Daoy (cell line): ENCODE data around the gene RGS11. TPM values are rescaled to one million over a fixed set of nuclear protein-coding genes. Genes with fewer than 3 reads are reported as not detected.
"Not testable (repeated sequence)": the region's sequence is repeated elsewhere in the genome, so short reads cannot be mapped to it uniquely, and the experiment has no call there.

Experiments used
- DNase-seq: peaks from one replicate; pipeline ENCODE4 v3.0.0-alpha.2; 2015; ENCODE audit warnings: low read depth
- total RNA-seq: library from RNA; depleted of rRNA; stranded (reverse); fragments of >200 nt; shearing (Covaris generic); gene quantifications from 2 replicates; pipeline ENCODE4 v1.2.3, GENCODE V29; 2014

The RGS11 gene
- total RNA-seq, 1 experiment from 2014 or later = 0.06 TPM

DNA sequence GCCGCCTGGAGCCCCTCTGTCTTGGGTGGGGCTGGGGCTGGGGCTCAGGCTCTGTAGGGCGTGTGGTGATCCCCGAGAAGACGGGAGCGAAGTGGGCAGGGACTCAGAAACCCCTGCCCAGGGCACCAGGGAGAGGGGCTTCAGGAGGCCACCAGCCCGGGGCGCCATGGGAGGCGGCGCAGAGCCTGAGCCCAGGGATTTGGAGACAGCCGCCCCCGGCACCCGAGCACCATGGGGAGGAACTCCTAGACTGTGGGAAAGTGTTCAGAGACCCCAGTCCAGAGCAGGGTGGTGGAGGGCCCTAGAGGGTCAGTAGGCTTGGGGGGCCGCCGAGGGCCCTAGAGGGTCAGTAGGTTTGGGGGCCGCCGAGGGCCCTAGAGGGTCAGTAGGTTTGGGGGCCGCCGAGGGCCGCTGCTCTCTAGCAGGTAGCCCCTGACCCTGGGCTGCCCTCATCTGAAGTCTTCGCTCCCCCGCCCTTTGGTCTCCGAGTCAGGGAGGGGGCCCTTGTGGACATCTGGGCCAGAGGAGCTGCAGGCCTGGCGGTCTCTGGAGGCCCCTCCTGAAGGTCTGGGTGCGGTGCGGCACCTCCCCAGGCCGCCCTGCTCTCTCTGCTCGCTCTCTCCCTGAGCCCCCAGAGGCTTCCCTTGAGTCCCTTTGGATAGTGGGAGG is 5.4 kb upstream of the RGS11 start:
- DNase-seq = no peak

- DNase-seq = no peak
Measured at GRCh38 chr16:280552-280951, 4.8 kb upstream of the RGS11 start, which contains the start of gene ARHGDIG. Gene ARHGDIG (plus strand): TSS chr16:280591. CDS start chr16:280681, 90 bp downstream.

- DNase-seq = no peak
Measured at GRCh38 chr16:280005-280460, 4.3 kb upstream of the RGS11 start.

- DNase-seq = no peak
Measured at GRCh38 chr16:279531-279930, 3.8 kb upstream of the RGS11 start.

DNA sequence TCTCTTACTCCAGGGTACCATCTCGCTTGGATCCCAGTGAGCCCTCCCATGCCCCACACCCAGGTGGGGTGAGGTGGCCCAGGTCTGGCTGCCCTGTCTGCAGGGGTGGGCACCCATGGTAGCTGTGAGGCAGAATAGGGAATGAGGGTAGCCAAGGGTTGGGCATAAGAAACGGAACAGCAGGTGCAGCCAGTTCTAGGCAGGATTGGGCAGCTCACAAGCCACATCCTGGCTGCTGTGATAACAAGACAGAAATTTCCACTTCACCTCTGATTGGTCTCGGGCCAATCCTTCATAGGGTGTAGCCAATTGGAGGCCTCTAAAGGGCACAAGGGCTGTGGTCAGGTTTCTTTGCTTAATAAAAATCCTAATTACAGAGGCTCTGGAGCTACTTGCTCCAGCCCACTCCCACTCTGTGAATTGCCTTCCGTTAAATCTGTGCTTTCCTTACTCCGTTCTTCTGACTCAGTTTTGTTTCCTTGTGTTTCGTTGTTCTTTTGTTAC is 3.2 kb upstream of the RGS11 start:
- DNase-seq = peak; percentile 66

DNA sequence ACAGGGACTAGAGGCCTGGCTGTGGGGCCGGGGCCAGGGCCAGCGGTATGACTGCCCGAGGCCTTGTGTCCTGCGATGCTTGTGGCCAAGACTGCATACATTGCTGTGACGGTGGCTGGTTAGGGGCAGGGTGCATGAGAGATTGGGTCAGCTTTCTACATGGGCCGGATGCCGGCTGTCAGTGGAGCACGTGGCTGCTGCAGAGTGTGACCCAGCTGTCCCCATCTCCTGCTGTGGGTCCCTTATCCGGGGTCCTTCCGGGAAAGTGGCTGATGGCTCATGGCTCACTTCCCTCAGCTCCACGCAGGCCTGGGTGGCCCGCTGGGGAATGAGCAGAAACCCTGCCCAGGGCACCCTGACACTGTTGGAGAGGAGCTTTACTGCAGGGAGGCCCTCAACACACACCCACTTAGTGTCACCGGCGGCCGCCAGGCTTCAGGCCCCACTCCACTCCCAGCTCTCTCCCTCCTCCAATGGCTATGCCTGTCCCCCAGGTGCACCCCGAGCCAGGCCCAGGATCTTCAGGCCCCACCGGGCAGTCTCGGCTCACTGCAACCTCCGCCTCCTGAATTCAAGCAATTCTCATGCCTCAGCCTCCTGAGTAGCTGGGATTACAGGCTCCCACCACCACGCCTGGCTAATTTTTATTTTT is 808 bp upstream of the RGS11 start:
- no peak for DNase-seq

- no peak for DNase-seq
Measured at GRCh38 chr16:275041-275641, 603 bp downstream of the RGS11 start.

GRCh38 chr16:273547-274421 is 2.0 kb downstream of the RGS11 start:
- DNase-seq = no peak

DNA sequence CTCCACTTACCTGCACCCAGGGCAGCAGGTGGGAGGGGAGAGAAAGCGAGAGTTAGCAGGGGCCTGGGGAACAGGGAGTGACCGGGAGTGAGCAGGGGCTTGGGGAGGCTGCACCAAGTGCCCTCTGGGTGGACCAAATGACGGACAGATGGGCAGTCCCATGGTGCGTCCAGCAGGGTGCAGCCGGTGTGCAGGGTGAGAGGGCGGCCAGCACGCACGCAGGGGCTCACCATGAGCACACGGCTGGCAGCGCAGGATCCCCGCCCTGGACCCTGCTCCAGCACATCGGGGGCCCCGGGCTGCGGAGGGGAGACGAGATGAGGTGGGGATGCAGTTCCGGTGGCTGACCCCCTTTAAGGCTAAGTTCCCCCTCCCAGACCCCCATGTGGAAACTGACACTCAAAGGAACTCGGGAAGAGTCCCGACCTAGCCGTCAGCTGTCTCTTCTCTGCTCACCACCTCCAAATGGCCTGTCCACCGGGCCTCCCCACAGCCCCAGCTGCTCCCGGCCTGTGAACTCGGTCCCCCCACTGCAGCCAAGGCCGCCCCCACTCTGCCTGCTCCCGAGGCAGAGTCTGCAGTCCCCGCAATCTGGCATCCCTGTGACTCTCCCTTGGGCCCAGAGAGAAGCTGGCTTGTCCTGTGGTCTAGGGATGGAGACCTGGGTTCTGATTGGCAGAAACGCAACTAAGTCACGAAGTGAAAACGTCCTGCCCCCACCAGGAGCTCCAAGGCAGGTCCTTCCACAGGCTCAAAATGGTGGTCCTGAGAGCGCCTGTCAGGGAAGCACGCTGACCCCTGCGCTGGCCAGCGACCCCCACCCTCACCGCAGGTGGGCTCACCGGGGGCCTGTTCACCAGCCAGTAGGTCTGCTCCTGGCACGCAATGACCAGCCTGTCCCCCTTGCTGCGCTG is 2.9 kb downstream of the RGS11 start:
- no peak for DNase-seq

DNA sequence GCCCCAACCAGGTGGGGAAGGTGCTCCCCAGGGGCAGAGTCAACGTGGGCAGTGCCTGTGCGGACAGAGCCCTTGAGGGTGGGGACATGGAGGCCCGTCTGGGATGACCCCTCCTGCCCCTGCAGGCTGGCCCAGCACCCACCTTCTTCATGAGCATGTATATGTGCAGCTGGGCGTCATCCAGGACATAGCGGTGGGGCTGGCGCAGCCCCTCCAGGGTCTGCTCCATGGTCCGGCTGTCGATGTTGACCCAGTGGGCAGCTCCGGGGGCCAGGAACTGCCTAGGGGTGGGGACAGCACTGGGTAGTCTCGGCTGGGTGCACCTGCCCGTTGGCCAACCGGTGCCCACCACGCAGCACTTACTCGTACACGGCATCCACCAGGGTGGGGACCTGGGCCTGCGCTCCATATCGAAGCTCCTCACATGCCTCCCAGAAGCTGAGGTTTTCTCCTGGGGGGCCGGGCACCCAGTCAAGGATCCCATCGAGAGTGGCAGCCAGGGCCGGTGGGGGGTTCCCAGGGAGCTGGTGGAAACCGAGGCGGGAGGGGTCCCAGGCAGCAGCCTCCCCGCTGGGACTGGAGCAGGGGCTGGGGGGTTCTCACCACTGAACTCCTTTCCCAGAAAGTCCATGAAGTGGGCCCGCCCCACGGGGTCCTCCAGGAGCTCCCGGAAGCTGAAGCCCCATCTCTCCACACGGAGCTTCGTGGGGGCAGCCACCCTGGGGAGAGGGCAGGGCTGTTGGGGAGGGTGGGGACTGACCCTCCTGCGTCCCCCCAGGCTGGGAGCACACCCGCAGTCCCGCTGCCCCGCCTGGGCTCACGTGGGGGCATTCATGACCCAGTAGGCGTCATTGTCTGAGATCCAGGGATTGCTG is 5.1 kb downstream of the RGS11 start:
- no peak for DNase-seq

GRCh38 chr16:269061-269796 is 6.5 kb downstream of the RGS11 start:
- DNase-seq = no peak

GRCh38 chr16:268141-269053 is 7.3 kb downstream of the RGS11 start:
- no peak for DNase-seq

- DNase-seq = not testable (repeated sequence)
Measured at GRCh38 chr16:267562-267961, 8.2 kb downstream of the RGS11 start.

GRCh38 chr16:266258-267164 is 9.2 kb downstream of the RGS11 start:
- no peak for DNase-seq

DNA sequence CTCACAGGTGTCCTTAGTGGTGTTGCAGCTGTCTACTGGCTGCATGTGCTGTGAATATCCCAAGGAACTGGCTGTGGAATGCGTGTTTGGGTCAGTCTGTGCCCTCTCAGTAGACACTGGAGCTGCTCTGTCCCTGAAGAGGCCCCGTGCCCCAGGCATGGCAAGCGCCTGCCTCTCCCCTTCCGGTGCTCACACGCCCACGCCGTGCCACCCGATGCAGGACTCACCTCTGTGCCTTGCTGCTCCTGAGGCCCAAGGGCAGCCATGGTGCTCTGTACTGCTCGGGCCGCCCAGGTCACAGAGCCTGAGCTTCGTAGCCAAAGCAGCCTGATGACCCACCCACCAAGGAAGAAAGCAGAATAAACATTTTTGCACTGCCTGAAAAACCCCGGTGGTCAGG is 10.0 kb downstream of the RGS11 start:
- DNase-seq = no peak

DNA sequence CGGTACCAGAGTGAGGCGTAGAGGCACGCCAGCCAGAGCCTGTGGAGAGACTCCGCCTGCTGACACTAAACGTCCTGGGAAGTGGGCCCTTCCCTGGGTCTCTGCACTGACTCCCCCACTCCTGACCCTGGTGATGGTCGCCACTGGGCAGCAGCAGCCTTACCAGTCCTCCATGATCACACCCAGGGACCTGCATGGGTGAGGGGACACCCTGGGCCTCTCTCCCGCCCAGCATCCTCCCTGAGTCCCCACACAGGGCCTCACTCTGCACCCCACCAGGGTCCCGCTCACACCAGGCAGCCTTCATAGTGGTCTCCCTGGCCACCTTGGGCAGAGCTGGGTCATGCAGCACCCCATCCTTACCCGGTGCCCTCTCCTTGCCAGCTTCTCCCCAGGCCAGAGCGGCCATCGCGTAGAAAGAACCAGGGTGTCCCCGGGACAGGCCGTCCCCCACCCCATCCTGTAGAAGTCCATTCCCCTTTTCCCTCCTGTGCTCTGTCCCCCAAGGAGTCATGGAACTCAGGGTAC is 10.7 kb downstream of the RGS11 start:
- no peak for DNase-seq
